ENCODE data around the gene WWC2.
"Not testable (repeated sequence)": the region's sequence is repeated elsewhere in the genome, so short reads cannot be mapped to it uniquely, and the experiment has no call there.

The WWC2 gene

GRCh38 chr4:183190900-183191527 is 92.0 kb downstream of the WWC2 start:
- H3K36me3 ChIP-seq (ENCODE audit: insufficient read depth, low read length) = peaks cover 8% of the 10 kb centered on the region
- H2AFZ ChIP-seq (ENCODE audit: low read depth, low read length) = no peak overlapping the region
- H3K4me1 ChIP-seq (ENCODE audit: insufficient read depth, low read length) = peaks cover 5% of the 10 kb centered on the region
- H3K4me3 ChIP-seq (ENCODE audit: low read length) = no peak overlapping the region
- no peaks in the 10 kb centered on the region for H3K27me3 ChIP-seq (ENCODE audit: insufficient read depth, low read length)
- no peaks in the 10 kb centered on the region for H3K9me3 ChIP-seq (ENCODE audit: low read length)

GRCh38 chr4:183191630-183192029 is 92.6 kb downstream of the WWC2 start:
- Histone ChIP-seq H3K9me3 (ENCODE audit: low read length) (peaks cover 2% of the 10 kb centered on the region), H3K27me3 (ENCODE audit: insufficient read depth, low read length) (no peaks in the 10 kb centered on the region), H3K4me1 (ENCODE audit: insufficient read depth, low read length) (peaks cover 5% of the 10 kb centered on the region), H2AFZ (ENCODE audit: low read depth, low read length) (no peak overlapping the region), H3K36me3 (ENCODE audit: insufficient read depth, low read length) (peaks cover 10% of the 10 kb centered on the region), H3K4me3 (ENCODE audit: low read length) (no peak overlapping the region)

GRCh38 chr4:183192571-183192970 is 93.5 kb downstream of the WWC2 start:
- H3K36me3 ChIP-seq (ENCODE audit: insufficient read depth, low read length) = peaks cover 12% of the 10 kb centered on the region
- no peak overlapping the region for H2AFZ ChIP-seq (ENCODE audit: low read depth, low read length)

GRCh38 chr4:183193730-183194338 is 94.8 kb downstream of the WWC2 start:
- not testable (repeated sequence) for H3K4me3 ChIP-seq (ENCODE audit: low read length); H2AFZ ChIP-seq (ENCODE audit: low read depth, low read length); H3K27me3 ChIP-seq (ENCODE audit: insufficient read depth, low read length); H3K4me1 ChIP-seq (ENCODE audit: insufficient read depth, low read length); H3K9me3 ChIP-seq (ENCODE audit: low read length)
- peaks cover 12% of the 10 kb centered on the region for H3K36me3 ChIP-seq (ENCODE audit: insufficient read depth, low read length)

More at GRCh38 chr4:183192571-183192970, 93.5 kb downstream of the WWC2 start:
- no peak overlapping the region for H3K4me3 ChIP-seq (ENCODE audit: low read length)
- peaks cover 5% of the 10 kb centered on the region for H3K4me1 ChIP-seq (ENCODE audit: insufficient read depth, low read length)
- H3K9me3 ChIP-seq (ENCODE audit: low read length) = peaks cover 2% of the 10 kb centered on the region
- H3K27me3 ChIP-seq (ENCODE audit: insufficient read depth, low read length) = no peaks in the 10 kb centered on the region

- no peak overlapping the region for H2AFZ ChIP-seq (ENCODE audit: low read depth, low read length)
- H3K4me3 ChIP-seq (ENCODE audit: low read length) = no peak overlapping the region
- H3K36me3 ChIP-seq (ENCODE audit: insufficient read depth, low read length) = peaks cover 12% of the 10 kb centered on the region
- H3K9me3 ChIP-seq (ENCODE audit: low read length) = peaks cover 3% of the 10 kb centered on the region
- no peaks in the 10 kb centered on the region for H3K27me3 ChIP-seq (ENCODE audit: insufficient read depth, low read length)
- H3K4me1 ChIP-seq (ENCODE audit: insufficient read depth, low read length) = no peaks in the 10 kb centered on the region
These were observed 96.5 kb downstream of the WWC2 start for GRCh38 chr4:183195534-183195933.

GRCh38 chr4:183197140-183197539 is 98.1 kb downstream of the WWC2 start:
- no peaks in the 10 kb centered on the region for H3K27me3 ChIP-seq (ENCODE audit: insufficient read depth, low read length)
- H3K36me3 ChIP-seq (ENCODE audit: insufficient read depth, low read length) = peaks cover 12% of the 10 kb centered on the region
- H2AFZ ChIP-seq (ENCODE audit: low read depth, low read length) = no peak overlapping the region
- H3K9me3 ChIP-seq (ENCODE audit: low read length) = peaks cover 3% of the 10 kb centered on the region
- no peaks in the 10 kb centered on the region for H3K4me1 ChIP-seq (ENCODE audit: insufficient read depth, low read length)
- H3K4me3 ChIP-seq (ENCODE audit: low read length) = no peak overlapping the region

GRCh38 chr4:183200453-183200852 is 101.4 kb downstream of the WWC2 start:
- no peaks in the 10 kb centered on the region for H3K4me1 ChIP-seq (ENCODE audit: insufficient read depth, low read length)
- no peaks in the 10 kb centered on the region for H3K27me3 ChIP-seq (ENCODE audit: insufficient read depth, low read length)
- H2AFZ ChIP-seq (ENCODE audit: low read depth, low read length) = no peak overlapping the region
- peaks cover 3% of the 10 kb centered on the region for H3K9me3 ChIP-seq (ENCODE audit: low read length)
- H3K36me3 ChIP-seq (ENCODE audit: insufficient read depth, low read length) = peaks cover 7% of the 10 kb centered on the region
- no peak overlapping the region for H3K4me3 ChIP-seq (ENCODE audit: low read length)

GRCh38 chr4:183201331-183201730 is 102.3 kb downstream of the WWC2 start:
- Histone ChIP-seq H3K27me3 (ENCODE audit: insufficient read depth, low read length) (no peaks in the 10 kb centered on the region), H3K4me3 (ENCODE audit: low read length) (no peak overlapping the region), H2AFZ (ENCODE audit: low read depth, low read length) (no peak overlapping the region), H3K9me3 (ENCODE audit: low read length) (peaks cover 3% of the 10 kb centered on the region), H3K36me3 (ENCODE audit: insufficient read depth, low read length) (peaks cover 5% of the 10 kb centered on the region), H3K4me1 (ENCODE audit: insufficient read depth, low read length) (no peaks in the 10 kb centered on the region)

GRCh38 chr4:183202523-183202922 is 103.5 kb downstream of the WWC2 start:
- Histone ChIP-seq H3K4me3 (ENCODE audit: low read length) (no peak overlapping the region), H3K4me1 (ENCODE audit: insufficient read depth, low read length) (peaks cover 2% of the 10 kb centered on the region), H3K27me3 (ENCODE audit: insufficient read depth, low read length) (no peaks in the 10 kb centered on the region), H3K9me3 (ENCODE audit: low read length) (peaks cover 2% of the 10 kb centered on the region), H3K36me3 (ENCODE audit: insufficient read depth, low read length) (peaks cover 2% of the 10 kb centered on the region), H2AFZ (ENCODE audit: low read depth, low read length) (no peak overlapping the region)

- H3K9me3 ChIP-seq (ENCODE audit: low read length) = peaks cover 2% of the 10 kb centered on the region
- no peaks in the 10 kb centered on the region for H3K27me3 ChIP-seq (ENCODE audit: insufficient read depth, low read length)
- H2AFZ ChIP-seq (ENCODE audit: low read depth, low read length) = no peak overlapping the region
- H3K36me3 ChIP-seq (ENCODE audit: insufficient read depth, low read length) = peaks cover 9% of the 10 kb centered on the region
- peaks cover 2% of the 10 kb centered on the region for H3K4me1 ChIP-seq (ENCODE audit: insufficient read depth, low read length)
- no peak overlapping the region for H3K4me3 ChIP-seq (ENCODE audit: low read length)
These were observed 105.7 kb downstream of the WWC2 start for GRCh38 chr4:183204793-183205192.

- H3K4me1 ChIP-seq (ENCODE audit: insufficient read depth, low read length) = peaks cover 2% of the 10 kb centered on the region
- H3K36me3 ChIP-seq (ENCODE audit: insufficient read depth, low read length) = peaks cover 9% of the 10 kb centered on the region
- peaks cover 2% of the 10 kb centered on the region for H3K9me3 ChIP-seq (ENCODE audit: low read length)
- no peak overlapping the region for H2AFZ ChIP-seq (ENCODE audit: low read depth, low read length)
- H3K27me3 ChIP-seq (ENCODE audit: insufficient read depth, low read length) = no peaks in the 10 kb centered on the region
- no peak overlapping the region for H3K4me3 ChIP-seq (ENCODE audit: low read length)
These were observed 106.1 kb downstream of the WWC2 start for GRCh38 chr4:183205193-183205592.

- Histone ChIP-seq H3K27me3 (ENCODE audit: insufficient read depth, low read length) (no peaks in the 10 kb centered on the region), H3K4me3 (ENCODE audit: low read length) (no peak overlapping the region), H2AFZ (ENCODE audit: low read depth, low read length) (no peak overlapping the region), H3K36me3 (ENCODE audit: insufficient read depth, low read length) (peaks cover 12% of the 10 kb centered on the region), H3K4me1 (ENCODE audit: insufficient read depth, low read length) (peaks cover 2% of the 10 kb centered on the region), H3K9me3 (ENCODE audit: low read length) (no peaks in the 10 kb centered on the region)
These were observed 106.7 kb downstream of the WWC2 start for GRCh38 chr4:183205709-183206108.

GRCh38 chr4:183211533-183211932 is 112.5 kb downstream of the WWC2 start:
- H3K36me3 ChIP-seq (ENCODE audit: insufficient read depth, low read length) = peaks cover 18% of the 10 kb centered on the region
- no peak overlapping the region for H3K4me3 ChIP-seq (ENCODE audit: low read length)

GRCh38 chr4:183213996-183214395 is 114.9 kb downstream of the WWC2 start:
- H3K27me3 ChIP-seq (ENCODE audit: insufficient read depth, low read length) = no peaks in the 10 kb centered on the region
- H3K36me3 ChIP-seq (ENCODE audit: insufficient read depth, low read length) = peaks cover 14% of the 10 kb centered on the region
- no peaks in the 10 kb centered on the region for H3K9me3 ChIP-seq (ENCODE audit: low read length)
- H3K4me3 ChIP-seq (ENCODE audit: low read length) = no peak overlapping the region
- H3K4me1 ChIP-seq (ENCODE audit: insufficient read depth, low read length) = no peaks in the 10 kb centered on the region
- no peak overlapping the region for H2AFZ ChIP-seq (ENCODE audit: low read depth, low read length)

More at GRCh38 chr4:183211533-183211932, 112.5 kb downstream of the WWC2 start:
- H3K4me1 ChIP-seq (ENCODE audit: insufficient read depth, low read length) = peaks cover 2% of the 10 kb centered on the region
- H2AFZ ChIP-seq (ENCODE audit: low read depth, low read length) = no peak overlapping the region
- H3K9me3 ChIP-seq (ENCODE audit: low read length) = no peaks in the 10 kb centered on the region
- H3K27me3 ChIP-seq (ENCODE audit: insufficient read depth, low read length) = no peaks in the 10 kb centered on the region
